Measurements from ENCODE around the gene LETM1.

The LETM1 gene

DNA sequence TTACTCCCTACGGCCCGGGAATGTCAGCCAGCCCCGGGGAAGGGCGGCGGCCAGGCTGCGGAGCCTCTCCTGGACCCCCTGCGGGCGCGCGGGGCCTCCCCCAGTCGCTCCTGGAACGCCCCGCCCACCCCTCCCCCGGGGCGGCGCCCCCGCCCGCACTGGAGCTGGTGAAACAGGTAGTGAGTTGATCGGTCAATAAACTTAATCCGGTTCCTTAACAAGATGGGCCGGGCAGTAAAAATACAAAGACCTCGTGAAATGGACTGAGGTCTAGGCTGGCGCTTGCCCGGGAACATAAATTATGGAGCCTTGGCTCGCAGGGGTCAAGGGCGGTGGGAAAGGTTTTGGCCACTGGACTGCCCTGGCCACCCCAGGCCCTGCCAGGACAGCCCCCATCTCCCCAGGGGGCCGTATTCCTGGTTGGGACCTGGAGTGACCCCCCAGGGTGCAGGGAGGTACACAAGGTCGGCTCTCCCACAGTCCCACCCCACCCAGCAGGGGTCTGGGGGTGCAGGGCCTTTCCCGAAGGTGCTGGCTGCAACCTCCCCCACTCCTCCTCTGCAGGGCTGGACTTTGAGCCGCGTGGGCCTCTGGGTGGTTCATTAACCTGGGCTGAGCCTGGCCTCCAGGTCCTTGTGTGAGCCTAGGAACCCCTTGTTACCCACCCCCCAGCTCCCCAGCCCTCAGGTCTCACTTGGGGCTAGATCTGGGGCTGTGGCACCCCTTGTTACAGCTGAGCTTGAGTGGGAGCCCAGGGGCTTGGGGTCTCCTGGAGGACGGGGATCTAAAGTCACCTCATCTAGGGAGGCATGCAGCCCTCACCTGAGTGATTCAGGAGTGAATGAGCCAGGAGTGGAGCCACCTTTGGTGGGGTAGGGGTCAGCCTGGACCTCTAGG, 60.4 kb downstream of the LETM1 start:
- no peak for DNase-seq (ENCODE audit: low read depth in 2 of 2)

DNA sequence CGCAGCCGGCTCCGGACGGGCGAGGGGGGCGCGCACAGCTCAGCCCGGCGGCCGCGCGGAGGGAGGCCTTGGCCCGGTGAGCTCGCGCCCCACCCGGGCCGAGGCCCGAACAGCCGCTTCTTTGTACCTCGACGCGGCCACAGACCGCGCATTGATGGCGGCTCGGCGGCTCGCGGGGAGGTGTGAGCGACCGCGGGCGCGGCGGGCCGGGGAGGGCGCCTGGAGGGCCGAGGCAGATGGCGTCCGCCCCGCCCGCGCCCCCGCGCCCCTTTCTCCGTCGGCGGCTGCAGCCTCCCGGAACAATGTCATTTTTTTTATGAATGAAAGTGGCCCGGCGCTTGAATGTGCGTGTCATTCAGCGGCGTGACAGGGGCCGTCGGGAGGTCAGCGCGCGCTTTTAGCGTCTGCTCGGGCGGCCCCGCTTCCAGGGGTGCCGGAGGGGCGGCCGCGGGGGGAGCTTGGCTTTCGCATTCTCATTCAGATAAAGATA, 61.1 kb downstream of the LETM1 start:
- no peak for DNase-seq (ENCODE audit: low read depth in 2 of 2)

DNA sequence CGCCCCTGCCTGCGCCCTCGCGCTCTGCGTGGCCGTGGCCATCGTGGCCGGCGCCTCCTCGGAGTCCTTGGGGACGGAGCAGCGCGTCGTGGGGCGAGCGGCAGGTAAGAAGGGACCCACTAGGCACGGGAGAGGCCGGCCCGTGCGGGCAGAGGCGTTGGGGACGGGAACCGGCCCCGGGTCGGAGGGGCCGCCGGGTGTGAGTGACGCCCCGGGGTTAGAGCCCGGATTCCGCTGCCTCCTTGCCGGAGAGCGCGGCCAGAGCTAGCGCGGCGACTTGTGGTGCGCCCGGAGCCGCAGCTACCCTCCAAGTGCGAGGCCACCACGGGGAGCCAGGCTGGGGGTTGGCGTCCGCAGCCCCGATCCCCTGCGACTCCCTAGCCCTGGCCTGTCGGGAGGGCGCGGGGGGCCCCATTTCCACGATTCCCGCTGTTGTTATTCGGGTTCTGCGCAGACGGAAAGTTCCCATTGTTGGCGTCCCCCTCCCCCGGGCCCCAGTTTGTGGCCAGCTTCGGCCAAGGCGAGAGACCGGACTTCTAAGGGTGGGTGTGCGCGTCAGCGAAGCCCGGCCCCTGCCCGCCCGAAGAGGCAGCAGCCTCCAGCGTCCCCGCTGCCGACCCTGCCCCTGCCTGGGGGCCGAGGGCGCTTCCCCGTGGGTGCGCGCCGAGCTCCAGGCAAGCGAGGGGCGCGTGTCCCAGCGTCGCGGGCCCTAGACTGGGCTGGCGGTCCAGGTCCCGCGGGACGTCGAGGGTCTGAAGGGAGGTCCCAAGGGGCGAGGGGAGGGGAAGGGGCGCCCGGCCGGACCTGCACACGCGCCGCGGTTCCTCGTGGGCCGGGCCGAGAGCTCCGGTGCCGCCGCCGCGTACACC, 61.8 kb downstream of the LETM1 start:
- DNase-seq (ENCODE audit: low read depth in 2 of 2): no peak

DNA sequence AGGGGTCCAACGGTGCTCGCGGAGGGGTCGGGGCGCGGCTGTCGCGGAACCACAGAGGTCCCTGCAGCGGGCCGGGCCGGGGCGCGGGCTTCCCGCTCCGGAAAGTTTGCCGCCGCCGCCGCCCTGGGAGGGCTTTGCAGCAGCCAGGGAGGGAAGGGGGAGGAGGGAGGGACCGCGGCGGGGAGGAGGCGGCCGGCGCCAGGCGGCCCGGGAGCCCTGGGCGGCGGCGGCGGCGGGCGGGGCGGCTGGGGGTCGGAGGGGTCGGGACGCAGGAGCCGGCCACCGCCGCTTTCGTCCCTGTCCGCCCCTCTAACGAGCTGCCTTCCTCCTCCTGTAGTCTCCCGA, 62.5 kb downstream of the LETM1 start:
- DNase-seq (ENCODE audit: low read depth in 2 of 2): no peak

- DNase-seq (ENCODE audit: low read depth in 2 of 2): no peak
These were observed 63.0 kb downstream of the LETM1 start, which contains the start of gene FGFR3 for GRCh38 chr4:1792832-1793495. Gene FGFR3, plus strand, starts transcription at chr4:1793293. Its CDS starts 642 bp downstream, at chr4:1793935.

DNA sequence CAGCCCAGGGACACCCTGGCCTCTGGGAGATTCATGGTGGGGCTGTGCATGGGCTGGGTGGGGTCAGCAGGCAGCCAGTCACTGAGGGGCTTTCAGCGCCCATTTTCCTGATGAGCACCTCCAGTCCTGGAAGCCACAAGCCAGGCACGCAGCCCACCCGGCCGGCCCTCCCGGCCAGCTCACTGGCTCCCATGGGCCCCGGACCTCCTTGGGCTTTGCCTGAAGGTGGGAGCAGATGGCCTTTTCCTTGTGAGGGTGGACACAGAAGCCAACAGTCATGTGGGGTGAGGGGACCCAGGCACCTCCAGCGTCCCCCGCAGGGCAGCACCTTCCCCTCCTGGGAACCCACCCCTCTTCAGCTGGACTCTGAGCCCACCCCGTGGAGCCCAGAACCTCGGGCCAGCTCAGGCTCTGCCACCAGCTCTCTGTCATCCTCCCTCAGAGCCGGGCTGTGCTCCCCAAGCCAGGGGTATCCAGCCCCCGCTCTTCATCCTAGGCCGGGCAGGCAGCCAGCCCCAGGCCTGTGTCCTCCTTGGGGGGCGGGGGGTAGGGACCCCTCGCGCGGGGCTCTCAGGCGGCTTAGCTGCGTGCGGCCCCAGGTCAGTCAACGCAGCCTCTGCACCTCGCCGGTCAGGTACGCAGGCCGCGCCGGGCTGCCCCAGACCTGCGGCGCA, 63.7 kb downstream of the LETM1 start:
- DNase-seq (ENCODE audit: low read depth in 2 of 2): no peak

- no peak for DNase-seq (ENCODE audit: low read depth in 2 of 2)
These were observed 66.0 kb downstream of the LETM1 start for GRCh38 chr4:1790005-1790404.

DNA sequence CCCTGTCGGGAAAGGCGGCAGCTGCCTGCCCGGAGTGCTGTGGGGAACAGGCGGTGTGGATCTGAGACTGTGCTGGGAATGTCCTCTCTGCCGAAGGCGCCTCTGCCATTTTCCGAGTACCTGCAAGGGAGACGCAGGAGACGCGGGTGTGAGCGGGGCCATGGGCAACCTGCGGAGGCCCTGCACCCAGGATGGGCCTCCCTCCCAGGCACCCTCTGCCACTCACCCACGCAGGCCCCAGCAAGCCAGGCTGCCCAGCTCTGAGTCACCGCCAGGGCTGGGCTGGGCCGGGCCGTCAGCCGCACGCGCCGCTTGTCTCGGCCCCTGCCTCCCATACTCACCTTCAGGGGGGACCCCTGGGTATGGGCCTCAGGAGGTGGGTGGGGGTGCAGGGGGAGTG, 66.4 kb downstream of the LETM1 start:
- DNase-seq (ENCODE audit: low read depth in 2 of 2): no peak

- DNase-seq (ENCODE audit: low read depth in 2 of 2): no peak
These were observed 67.5 kb downstream of the LETM1 start for GRCh38 chr4:1788254-1788973.

GRCh38 chr4:1787411-1788077, 68.4 kb downstream of the LETM1 start:
- no peak for DNase-seq (ENCODE audit: low read depth in 2 of 2)

DNA sequence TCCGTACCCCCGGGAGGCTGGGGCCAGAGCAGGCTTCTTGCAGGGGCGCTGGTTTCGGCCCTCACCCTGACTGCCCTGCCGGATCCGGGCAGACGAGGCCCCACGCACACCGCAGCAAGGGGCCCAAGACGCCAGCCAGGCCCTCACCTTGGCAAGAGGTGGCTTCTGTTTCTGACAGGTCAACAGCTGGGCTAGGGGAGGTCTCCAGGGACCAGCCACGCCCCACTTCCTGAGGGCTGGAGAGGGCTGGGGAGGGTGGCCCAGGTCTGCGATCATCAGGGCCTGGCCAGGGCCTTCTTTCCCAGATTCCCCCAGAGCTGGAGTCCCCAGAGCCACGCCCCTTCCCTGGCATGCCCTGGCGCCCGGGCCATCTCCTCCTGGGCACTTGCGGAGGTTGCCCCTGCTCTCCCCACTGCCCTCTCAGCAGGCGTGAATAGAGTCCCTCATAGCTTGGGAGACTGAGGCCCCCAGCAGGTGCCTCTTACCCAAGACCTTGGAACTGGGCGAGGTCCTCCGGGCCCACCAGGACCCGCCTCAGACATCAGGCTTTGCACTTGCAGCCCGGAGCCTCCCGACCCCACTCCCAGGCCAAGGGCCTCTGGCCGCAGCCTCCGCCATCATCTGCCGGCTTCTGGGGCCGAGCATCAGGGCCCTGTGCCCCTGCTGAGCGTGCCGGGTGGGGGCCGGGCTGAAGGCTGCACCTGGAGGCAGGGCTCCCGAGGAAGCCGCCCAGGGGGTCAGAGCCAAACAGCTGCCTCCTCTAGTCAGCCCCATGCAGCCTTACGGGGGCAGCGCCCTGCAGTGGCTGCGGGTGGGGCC, 69.2 kb downstream of the LETM1 start:
- DNase-seq (ENCODE audit: low read depth in 2 of 2): no peak

- no peak for DNase-seq (ENCODE audit: low read depth in 2 of 2)
These were observed 70.4 kb downstream of the LETM1 start for GRCh38 chr4:1785592-1785991.

DNA sequence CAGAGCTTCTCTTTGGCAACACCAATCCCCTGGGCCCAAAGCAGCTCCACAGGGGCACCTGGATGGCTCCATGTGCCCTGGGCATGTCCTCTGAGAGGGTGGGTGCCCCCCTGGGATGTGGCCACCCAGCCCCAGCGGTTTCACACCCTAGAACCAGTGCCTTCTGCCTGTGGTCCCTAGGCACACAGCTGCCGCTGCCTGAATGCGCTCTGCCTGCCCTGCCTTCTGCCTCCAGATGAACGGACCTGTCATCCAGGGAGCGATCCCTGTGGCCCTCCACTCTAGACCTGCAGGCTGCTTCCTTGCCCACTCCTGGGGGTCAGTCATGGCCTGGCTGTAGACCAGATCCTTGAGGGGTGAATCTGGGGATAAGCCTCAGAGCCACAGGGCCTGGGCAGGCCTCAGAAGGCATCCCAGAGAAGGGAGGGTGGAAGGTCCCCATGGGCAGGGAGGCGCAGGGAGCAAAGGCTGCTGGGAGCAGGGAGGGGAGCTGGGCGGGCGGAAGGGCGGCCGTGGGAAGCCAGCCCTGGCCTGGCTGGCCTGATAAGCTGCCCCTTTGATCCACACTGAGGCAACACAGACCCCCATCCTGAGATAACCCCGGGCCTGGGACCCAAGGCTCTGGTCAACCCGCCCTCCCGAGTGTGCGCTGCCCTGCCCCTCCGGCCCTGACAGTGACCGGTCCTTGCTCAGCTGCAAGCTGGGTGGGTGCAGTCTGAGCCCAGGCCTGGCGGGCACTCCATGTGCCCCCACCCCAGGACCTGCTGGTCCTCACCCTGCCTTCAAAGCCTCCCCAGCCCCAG, 71.0 kb downstream of the LETM1 start:
- no peak for DNase-seq (ENCODE audit: low read depth in 2 of 2)

- no peak for DNase-seq (ENCODE audit: low read depth in 2 of 2)
These were observed 71.6 kb downstream of the LETM1 start for GRCh38 chr4:1784395-1784788.

DNA sequence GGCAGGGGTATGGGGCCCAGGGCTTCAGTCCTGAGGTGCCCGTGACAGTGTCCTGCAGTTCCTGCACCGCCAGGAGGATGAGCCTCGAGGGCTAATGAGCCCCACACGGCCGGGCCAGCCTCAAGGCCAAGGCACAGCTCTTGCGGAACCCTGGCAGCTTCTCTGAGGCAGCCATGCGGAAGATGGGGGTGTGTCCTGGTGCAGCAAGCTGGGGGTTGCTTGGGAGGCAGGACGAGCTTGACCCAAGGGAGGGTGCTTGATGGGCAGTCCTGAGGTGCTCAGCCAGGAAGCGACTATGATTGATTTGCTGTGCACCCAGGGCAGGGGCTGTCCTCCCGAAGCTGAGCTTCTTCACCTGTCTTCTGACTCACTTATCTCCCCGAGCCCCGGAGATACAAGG, 72.0 kb downstream of the LETM1 start:
- DNase-seq (ENCODE audit: low read depth in 2 of 2): no peak

- no peak for DNase-seq (ENCODE audit: low read depth in 2 of 2)
These were observed 72.9 kb downstream of the LETM1 start for GRCh38 chr4:1783015-1783414.

- no peak for DNase-seq (ENCODE audit: low read depth in 2 of 2)
These were observed 75.5 kb downstream of the LETM1 start for GRCh38 chr4:1780435-1780834.

DNA sequence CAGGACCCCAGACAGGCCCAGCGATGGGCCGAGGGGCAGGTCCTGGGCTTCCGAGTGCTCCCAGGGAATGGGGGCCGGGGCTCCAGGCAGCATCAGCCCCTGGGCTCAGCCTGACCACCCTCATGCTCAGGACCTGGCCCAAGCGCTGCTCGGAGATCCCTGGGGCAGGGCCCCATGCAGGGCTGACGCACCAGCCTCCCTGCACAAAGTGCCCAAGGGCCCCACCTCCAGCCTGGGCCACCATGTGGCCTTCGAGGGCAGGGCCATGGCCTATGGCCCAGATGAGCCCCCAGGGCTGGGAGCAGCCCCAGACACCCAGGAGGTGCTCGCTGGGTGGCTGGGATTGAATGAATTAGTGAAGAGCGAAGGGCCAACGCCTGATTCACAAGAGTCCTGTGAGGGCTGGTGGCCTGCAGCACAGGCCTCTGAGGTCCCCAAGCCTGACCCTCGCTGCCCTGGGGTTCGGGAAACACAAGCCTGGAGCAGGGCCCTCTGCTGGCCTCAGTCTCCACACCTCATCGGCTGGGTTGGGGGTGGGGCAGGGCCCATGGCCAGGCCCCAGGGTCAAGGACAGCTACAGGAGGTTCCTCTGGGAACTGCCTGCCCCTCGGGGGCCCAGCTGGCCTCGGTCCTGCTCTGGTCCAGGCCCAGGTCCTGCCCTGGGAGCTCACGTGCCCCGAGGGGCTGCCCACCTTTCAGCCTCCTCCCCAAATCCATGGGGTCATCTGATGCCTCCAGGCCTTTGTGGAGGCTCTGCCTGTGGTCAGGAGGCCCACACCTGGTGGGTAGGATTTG, 76.2 kb downstream of the LETM1 start:
- DNase-seq (ENCODE audit: low read depth in 2 of 2): no peak
